ENCODE results near the gene FOLR2. TPM values are rescaled to one million over a fixed set of nuclear protein-coding genes. Genes with fewer than 3 reads are reported as not detected.
A peak's percentile ranks its signal among the peaks of the same experiment; 100 is the strongest.
"Not testable (repeated sequence)": the region's sequence is repeated elsewhere in the genome, so short reads cannot be mapped to it uniquely, and the experiment has no call there.

Gene FOLR2
- polyA plus RNA-seq, 4 donors, result 0.67 to 24.2 (median 8.6) TPM

DNA sequence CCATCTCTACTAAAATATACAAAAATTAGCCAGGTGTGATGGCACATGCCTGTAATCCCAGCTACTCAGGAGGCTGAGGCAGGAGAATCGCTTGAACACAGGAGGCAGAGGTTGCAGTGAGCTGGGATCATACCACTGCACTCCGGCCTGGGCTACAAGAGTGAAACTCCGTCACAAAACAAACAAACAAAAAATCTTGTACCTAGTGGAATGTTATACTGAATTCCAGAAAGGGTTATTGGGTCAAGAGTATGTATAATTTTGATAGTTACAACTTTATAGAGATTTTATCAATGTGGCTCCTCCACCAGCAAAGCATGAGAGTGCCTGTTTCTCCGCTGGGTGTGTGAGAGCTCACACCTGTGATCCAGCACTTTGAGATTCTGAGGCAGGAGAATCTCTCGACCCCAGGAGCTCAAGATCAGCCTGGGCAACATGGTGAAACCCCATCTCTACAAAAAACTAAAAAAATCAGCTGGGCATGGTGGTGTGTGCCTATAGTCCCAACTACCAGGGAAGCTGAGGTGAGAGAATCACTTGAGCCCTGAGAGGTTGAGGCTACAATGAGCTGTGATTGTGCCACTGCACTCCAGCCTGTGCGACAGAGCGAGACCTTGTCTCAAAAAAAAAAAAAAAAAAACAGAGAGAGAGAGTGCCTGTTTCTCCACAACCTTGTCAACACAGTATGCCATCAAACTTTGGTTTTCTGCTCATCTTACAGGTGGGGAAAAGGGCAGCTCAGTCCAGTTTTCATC lies 37.4 kb upstream of the FOLR2 start:
- FAIRE-seq (no peak), DNase-seq (no peak)
- WGBS, 3 donors, result 78 to 81% (median 80%) methylated on average over 7 of the region's 7 CpGs
- Histone ChIP-seq H3K9me3 (ENCODE audit: control insufficient read depth in 2 of 2, insufficient read depth in 1 of 2, low read depth in 1 of 2, low read length in 1 of 2) (no peaks in the 10 kb centered on the region), H3K27ac (ENCODE audit: low read depth in 1 of 3, low read length in 2 of 3) (no peak overlapping the region), H3K4me3 (ENCODE audit: low read depth in 1 of 3, low read length in 3 of 3) (no peak overlapping the region), H3K36me3 (ENCODE audit: control insufficient read depth in 3 of 3, insufficient read depth in 2 of 3, low read depth in 1 of 3, low read length in 3 of 3) (no peaks in the 10 kb centered on the region), H3K27me3 (ENCODE audit: control insufficient read depth in 3 of 3, insufficient read depth in 3 of 3, low read length in 3 of 3) (no peaks in the 10 kb centered on the region), H3K4me1 (ENCODE audit: control insufficient read depth in 3 of 3, insufficient read depth in 2 of 3, low read depth in 1 of 3, low read length in 2 of 3) (peaks cover 0 to 24% (median 1%) of the 10 kb centered on the region in 3 donors)

DNA sequence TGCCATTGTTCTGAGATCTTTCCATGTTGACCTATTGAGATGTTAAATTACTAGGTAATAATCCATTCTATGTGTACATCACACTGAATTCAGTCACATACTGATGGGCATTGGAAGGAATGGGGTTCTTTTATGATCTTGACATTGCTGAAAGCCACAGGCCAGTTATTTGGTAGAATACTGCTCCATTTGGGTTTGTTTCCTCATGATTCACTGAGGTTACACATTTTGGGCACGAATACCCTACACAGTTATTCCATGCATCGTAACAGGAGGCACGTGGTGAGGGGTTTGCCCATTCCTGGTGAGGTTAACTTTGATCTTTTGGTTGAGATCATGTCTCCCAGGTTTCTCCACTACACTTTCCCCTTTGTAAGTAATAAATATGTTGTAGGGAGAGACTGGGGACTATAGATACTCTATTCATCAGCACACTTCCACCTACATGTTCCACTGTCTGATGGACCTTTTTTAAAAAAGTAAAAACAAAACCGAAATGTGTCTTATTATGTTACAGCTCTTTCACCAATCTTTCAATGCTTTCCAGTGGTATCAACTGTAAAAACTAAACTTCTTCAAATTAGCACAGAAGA lies 36.7 kb upstream of the FOLR2 start:
- DNase-seq, result no peak
- no peak overlapping the region for H3K27ac ChIP-seq (ENCODE audit: low read depth in 1 of 3, low read length in 2 of 3)
- peaks cover 0 to 18% (median 1%) of the 10 kb centered on the region in 3 donors for H3K4me1 ChIP-seq (ENCODE audit: control insufficient read depth in 3 of 3, insufficient read depth in 2 of 3, low read depth in 1 of 3, low read length in 2 of 3)
- H3K9me3 ChIP-seq (ENCODE audit: control insufficient read depth in 2 of 2, insufficient read depth in 1 of 2, low read depth in 1 of 2, low read length in 1 of 2), result no peaks in the 10 kb centered on the region
- 74 to 76% (median 75%) methylated on average over 4 of the region's 4 CpGs for WGBS, 3 donors
- no peaks in the 10 kb centered on the region for H3K36me3 ChIP-seq (ENCODE audit: control insufficient read depth in 3 of 3, insufficient read depth in 2 of 3, low read depth in 1 of 3, low read length in 3 of 3)
- FAIRE-seq, result no peak
- no peak overlapping the region for H3K4me3 ChIP-seq (ENCODE audit: low read depth in 1 of 3, low read length in 3 of 3)
- no peaks in the 10 kb centered on the region for H3K27me3 ChIP-seq (ENCODE audit: control insufficient read depth in 3 of 3, insufficient read depth in 3 of 3, low read length in 3 of 3)

DNA sequence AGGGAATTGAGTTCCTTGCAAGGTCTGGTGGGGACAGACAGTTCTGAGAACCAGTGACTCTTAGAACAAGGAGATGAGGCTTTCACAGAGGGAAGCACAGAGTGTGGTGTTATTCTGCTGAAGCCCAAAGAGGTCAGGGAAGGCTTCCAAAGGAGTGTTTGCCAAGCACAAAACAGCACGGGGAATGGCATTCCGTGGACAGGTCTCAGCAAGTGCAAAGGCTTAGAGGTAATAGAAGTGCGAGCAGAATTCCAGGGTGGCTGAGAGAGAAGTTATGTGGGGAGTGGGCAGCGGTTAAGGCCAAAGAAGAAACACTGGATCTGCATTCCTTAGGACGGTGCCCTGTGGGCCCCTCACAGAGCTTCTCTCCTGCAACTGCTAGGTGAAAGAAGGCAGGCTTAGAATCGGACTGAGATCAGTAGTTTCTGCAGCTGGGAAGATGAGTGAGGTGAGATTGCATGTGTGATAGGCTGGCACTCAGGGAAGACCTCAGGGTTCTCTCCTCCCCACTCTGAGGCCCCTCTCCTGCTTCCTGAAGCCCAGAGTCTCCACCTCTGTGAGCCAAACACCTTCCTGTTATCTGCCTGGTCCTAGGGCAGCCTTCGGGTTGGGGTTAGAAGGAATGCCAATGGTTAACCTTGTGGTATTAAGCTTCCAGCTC lies 35.6 kb upstream of the FOLR2 start:
- H3K4me3 ChIP-seq (ENCODE audit: low read depth in 1 of 3, low read length in 3 of 3); DNase-seq; H3K27ac ChIP-seq (ENCODE audit: low read depth in 1 of 3, low read length in 2 of 3); H3K27me3 ChIP-seq (ENCODE audit: control insufficient read depth in 3 of 3, insufficient read depth in 3 of 3, low read length in 3 of 3); H3K9me3 ChIP-seq (ENCODE audit: control insufficient read depth in 2 of 2, insufficient read depth in 1 of 2, low read depth in 1 of 2, low read length in 1 of 2); FAIRE-seq; H3K36me3 ChIP-seq (ENCODE audit: control insufficient read depth in 3 of 3, insufficient read depth in 2 of 3, low read depth in 1 of 3, low read length in 3 of 3): not testable (repeated sequence)
- H3K4me1 ChIP-seq (ENCODE audit: control insufficient read depth in 3 of 3, insufficient read depth in 2 of 3, low read depth in 1 of 3, low read length in 2 of 3), result peaks cover 0 to 14% (median 1%) of the 10 kb centered on the region in 3 donors
- 64 to 71% (median 68%) methylated on average over 7 of the region's 7 CpGs for WGBS, 3 donors

DNA sequence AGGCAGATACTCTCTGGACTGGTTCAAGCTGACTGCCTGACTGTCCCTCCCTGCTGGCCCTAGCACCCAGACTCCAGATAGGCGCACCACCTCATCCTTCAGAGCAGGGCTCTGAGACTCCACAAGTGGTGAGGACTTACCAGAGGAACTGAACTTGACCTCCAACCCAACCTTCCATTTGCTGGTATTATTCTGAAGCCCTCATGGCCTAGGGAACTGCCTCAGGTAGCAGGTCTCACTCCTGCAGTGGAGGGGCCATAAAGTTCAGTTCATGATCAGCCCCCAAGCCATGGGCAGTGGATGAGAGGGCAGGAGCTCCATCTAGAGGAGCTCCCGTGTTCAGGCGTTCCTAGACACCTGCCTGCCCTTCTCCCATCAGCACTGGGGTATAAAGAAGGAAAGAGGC lies 35.0 kb upstream of the FOLR2 start:
- H3K9me3 ChIP-seq (ENCODE audit: control insufficient read depth in 2 of 2, insufficient read depth in 1 of 2, low read depth in 1 of 2, low read length in 1 of 2); H3K36me3 ChIP-seq (ENCODE audit: control insufficient read depth in 3 of 3, insufficient read depth in 2 of 3, low read depth in 1 of 3, low read length in 3 of 3); H3K27me3 ChIP-seq (ENCODE audit: control insufficient read depth in 3 of 3, insufficient read depth in 3 of 3, low read length in 3 of 3); H3K4me3 ChIP-seq (ENCODE audit: low read depth in 1 of 3, low read length in 3 of 3); FAIRE-seq; H3K27ac ChIP-seq (ENCODE audit: low read depth in 1 of 3, low read length in 2 of 3): not testable (repeated sequence)
- WGBS, 3 donors, result 49 to 72% (median 70%) methylated on average over 3 of the region's 3 CpGs
- peak; percentile 13 to 41 for DNase-seq
- peaks cover 0 to 14% (median 0%) of the 10 kb centered on the region in 3 donors for H3K4me1 ChIP-seq (ENCODE audit: control insufficient read depth in 3 of 3, insufficient read depth in 2 of 3, low read depth in 1 of 3, low read length in 2 of 3)

DNA sequence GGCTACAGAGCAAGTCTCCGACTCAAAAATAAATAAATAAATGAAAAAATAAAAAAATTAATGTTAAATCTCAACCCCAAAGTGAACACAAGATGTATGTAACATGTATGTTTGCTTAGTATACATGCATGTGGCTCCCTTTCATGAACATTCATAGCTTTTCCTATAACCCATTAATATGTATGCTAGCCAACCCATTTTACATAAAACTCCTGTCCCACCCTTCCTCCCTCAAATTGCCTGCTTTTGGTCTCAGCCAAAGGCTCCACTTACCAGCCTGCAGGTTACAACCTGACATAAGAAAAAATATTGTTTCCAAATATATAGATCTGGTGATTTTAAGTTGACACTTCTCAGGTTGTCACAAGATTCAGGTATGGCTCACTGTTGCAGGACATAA lies 28.3 kb upstream of the FOLR2 start:
- H3K4me1 ChIP-seq (ENCODE audit: control insufficient read depth in 3 of 3, insufficient read depth in 2 of 3, low read depth in 1 of 3, low read length in 2 of 3), result peaks cover 0 to 18% (median 0%) of the 10 kb centered on the region in 3 donors
- no peak overlapping the region for H3K27ac ChIP-seq (ENCODE audit: low read depth in 1 of 3, low read length in 2 of 3)
- DNase-seq (no peak), FAIRE-seq (no peak)
- no peaks in the 10 kb centered on the region for H3K9me3 ChIP-seq (ENCODE audit: control insufficient read depth in 2 of 2, insufficient read depth in 1 of 2, low read depth in 1 of 2, low read length in 1 of 2)
- H3K36me3 ChIP-seq (ENCODE audit: control insufficient read depth in 3 of 3, insufficient read depth in 2 of 3, low read depth in 1 of 3, low read length in 3 of 3), result no peaks in the 10 kb centered on the region
- no peak overlapping the region for H3K4me3 ChIP-seq (ENCODE audit: low read depth in 1 of 3, low read length in 3 of 3)
- WGBS, 3 donors, result 85 to 95% (median 92%) methylated on average over 1 of the region's 1 CpG
- H3K27me3 ChIP-seq (ENCODE audit: control insufficient read depth in 3 of 3, insufficient read depth in 3 of 3, low read length in 3 of 3), result no peaks in the 10 kb centered on the region

DNA sequence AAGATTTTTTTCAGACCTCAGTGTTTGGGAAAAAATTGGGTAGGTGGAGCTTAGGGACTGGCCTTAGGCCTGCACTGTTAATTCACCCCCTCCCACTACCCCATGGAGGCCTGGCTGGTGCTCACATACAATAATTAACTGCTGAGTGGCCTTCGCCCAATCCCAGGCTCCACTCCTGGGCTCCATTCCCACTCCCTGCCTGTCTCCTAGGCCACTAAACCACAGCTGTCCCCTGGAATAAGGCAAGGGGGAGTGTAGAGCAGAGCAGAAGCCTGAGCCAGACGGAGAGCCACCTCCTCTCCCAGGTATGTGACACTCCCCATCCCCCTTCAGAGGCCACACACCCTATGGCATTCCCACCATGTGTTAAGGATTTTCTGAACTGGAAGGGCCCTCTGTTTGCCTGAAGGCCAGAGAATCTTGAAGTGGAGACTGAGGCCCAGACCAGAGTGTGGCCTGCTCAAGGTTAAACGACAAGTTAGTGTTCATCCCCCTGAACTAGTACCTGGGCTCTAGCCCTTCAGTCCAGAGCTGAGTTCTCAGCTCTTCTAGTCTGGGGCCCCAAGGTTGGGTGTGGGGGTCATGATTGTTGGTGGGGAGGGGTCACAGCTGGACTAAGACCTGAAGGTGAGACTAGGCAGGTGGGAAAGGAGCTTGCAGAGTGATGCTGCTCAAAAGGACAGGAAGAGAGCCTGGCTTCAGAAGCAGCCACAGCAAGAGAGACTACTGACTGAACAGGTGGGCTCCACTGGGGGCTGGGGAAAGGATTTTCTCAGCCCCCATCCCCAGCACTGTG lies 26.9 kb upstream of the FOLR2 start:
- no peak for FAIRE-seq

DNA sequence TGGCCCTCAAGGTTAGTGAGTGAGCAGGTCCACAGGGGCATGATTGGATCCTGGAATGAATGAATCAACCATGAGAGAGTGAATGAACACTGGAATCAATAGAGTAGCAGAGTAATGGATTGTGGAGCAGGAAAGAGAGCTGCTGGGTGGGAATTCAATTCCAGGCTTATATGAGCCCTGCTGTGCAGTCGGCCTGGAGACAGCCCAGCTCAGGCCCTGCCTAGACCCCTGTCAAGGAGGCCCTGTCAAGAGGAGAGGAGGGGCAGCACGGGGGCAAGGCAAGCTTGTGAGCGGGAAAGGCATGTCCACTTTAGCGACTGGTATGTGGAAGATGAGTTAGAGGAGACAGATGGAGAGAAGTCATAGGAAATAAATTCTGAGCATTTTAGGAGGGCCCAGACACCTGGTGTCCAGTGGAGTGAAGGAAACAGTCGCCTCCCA lies 25.9 kb upstream of the FOLR2 start:
- Histone ChIP-seq H3K27me3 (ENCODE audit: control insufficient read depth in 3 of 3, insufficient read depth in 3 of 3, low read length in 3 of 3) (no peaks in the 10 kb centered on the region), H3K27ac (ENCODE audit: low read depth in 1 of 3, low read length in 2 of 3) (no peak overlapping the region), H3K4me1 (ENCODE audit: control insufficient read depth in 3 of 3, insufficient read depth in 2 of 3, low read depth in 1 of 3, low read length in 2 of 3) (peaks cover 0 to 18% (median 0%) of the 10 kb centered on the region in 3 donors), H3K36me3 (ENCODE audit: control insufficient read depth in 3 of 3, insufficient read depth in 2 of 3, low read depth in 1 of 3, low read length in 3 of 3) (no peaks in the 10 kb centered on the region), H3K4me3 (ENCODE audit: low read depth in 1 of 3, low read length in 3 of 3) (no peak overlapping the region), H3K9me3 (ENCODE audit: control insufficient read depth in 2 of 2, insufficient read depth in 1 of 2, low read depth in 1 of 2, low read length in 1 of 2) (no peaks in the 10 kb centered on the region)
- DNase-seq (no peak), FAIRE-seq (no peak)
- 79 to 95% (median 92%) methylated on average over 5 of the region's 5 CpGs for WGBS, 3 donors

More for the DNA sequence above, 26.9 kb upstream of the FOLR2 start:
- H3K27ac ChIP-seq (ENCODE audit: low read depth in 1 of 3, low read length in 2 of 3), result no peak overlapping the region
- peaks cover 0 to 18% (median 0%) of the 10 kb centered on the region in 3 donors for H3K4me1 ChIP-seq (ENCODE audit: control insufficient read depth in 3 of 3, insufficient read depth in 2 of 3, low read depth in 1 of 3, low read length in 2 of 3)
- H3K27me3 ChIP-seq (ENCODE audit: control insufficient read depth in 3 of 3, insufficient read depth in 3 of 3, low read length in 3 of 3), result no peaks in the 10 kb centered on the region
- DNase-seq, result peak; percentile 12 to 68
- no peaks in the 10 kb centered on the region for H3K36me3 ChIP-seq (ENCODE audit: control insufficient read depth in 3 of 3, insufficient read depth in 2 of 3, low read depth in 1 of 3, low read length in 3 of 3)
- 56 to 67% (median 62%) methylated on average over 3 of the region's 3 CpGs for WGBS, 3 donors
- no peaks in the 10 kb centered on the region for H3K9me3 ChIP-seq (ENCODE audit: control insufficient read depth in 2 of 2, insufficient read depth in 1 of 2, low read depth in 1 of 2, low read length in 1 of 2)
- no peak overlapping the region for H3K4me3 ChIP-seq (ENCODE audit: low read depth in 1 of 3, low read length in 3 of 3)

DNA sequence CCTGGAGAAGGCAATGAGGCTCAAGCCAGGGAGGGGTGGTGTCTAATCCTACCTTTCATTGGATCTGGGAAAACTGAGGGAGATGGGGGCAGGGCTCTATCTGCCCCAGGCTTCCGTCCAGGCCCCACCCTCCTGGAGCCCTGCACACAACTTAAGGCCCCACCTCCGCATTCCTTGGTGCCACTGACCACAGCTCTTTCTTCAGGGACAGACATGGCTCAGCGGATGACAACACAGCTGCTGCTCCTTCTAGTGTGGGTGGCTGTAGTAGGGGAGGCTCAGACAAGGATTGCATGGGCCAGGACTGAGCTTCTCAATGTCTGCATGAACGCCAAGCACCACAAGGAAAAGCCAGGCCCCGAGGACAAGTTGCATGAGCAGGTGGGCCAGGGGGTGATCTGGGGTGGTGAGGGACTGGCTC lies 24.6 kb upstream of the FOLR2 start, which contains the start of gene FOLR1:
Gene FOLR1, plus strand, starts transcription at position 180 of the 421 bp plus-strand sequence. Its CDS starts 34 bp downstream, at position 214.
- 73 to 85% (median 79%) methylated on average over 5 of the region's 5 CpGs for WGBS, 3 donors
- DNase-seq (no peak), FAIRE-seq (no peak)
- Histone ChIP-seq H3K4me1 (ENCODE audit: control insufficient read depth in 3 of 3, insufficient read depth in 2 of 3, low read depth in 1 of 3, low read length in 2 of 3) (peaks cover 0 to 18% (median 0%) of the 10 kb centered on the region in 3 donors), H3K36me3 (ENCODE audit: control insufficient read depth in 3 of 3, insufficient read depth in 2 of 3, low read depth in 1 of 3, low read length in 3 of 3) (no peaks in the 10 kb centered on the region), H3K4me3 (ENCODE audit: low read depth in 1 of 3, low read length in 3 of 3) (no peak within 1 kb of the TSS), H3K27me3 (ENCODE audit: control insufficient read depth in 3 of 3, insufficient read depth in 3 of 3, low read length in 3 of 3) (no peaks in the 10 kb centered on the region), H3K9me3 (ENCODE audit: control insufficient read depth in 2 of 2, insufficient read depth in 1 of 2, low read depth in 1 of 2, low read length in 1 of 2) (no peaks in the 10 kb centered on the region), H3K27ac (ENCODE audit: low read depth in 1 of 3, low read length in 2 of 3) (no peak within 1 kb of the TSS)
